GM06990 (cell line): ENCODE results near the gene RTCB.

Experiments used
- DNase-seq: peaks from one replicate; pipeline ENCODE4 v3.0.0-alpha.2; 2011; ENCODE audit not compliant: insufficient read length; ENCODE audit errors: extremely low read depth
- H3K27me3 ChIP-seq: replicated peaks from 2 replicates; pipeline ENCODE4 v1.6.0; 2011; ENCODE audit warnings: low read length; ENCODE audit not compliant: control insufficient read depth, insufficient read depth
- H3K36me3 ChIP-seq: 2 replicates; pipeline ENCODE4 v1.5.1; 2011; ENCODE audit warnings: low read length; ENCODE audit not compliant: control insufficient read depth, insufficient read depth
- H3K4me3 ChIP-seq: replicated peaks from 2 replicates; pipeline ENCODE4 v1.5.1; 2011; ENCODE audit warnings: low read depth, mild to moderate bottlenecking, control low read depth, low read length
- TF ChIP-seq, protein P1 (sequence below): IDR thresholded peaks from 2 replicates; pipeline ENCODE4 v1.5.1; 2011; ENCODE audit warnings: low read length, control low read depth, mild to moderate bottlenecking, inconsistent platforms; ENCODE audit not compliant: insufficient read depth, poor library complexity, severe bottlenecking

The RTCB gene

DNA sequence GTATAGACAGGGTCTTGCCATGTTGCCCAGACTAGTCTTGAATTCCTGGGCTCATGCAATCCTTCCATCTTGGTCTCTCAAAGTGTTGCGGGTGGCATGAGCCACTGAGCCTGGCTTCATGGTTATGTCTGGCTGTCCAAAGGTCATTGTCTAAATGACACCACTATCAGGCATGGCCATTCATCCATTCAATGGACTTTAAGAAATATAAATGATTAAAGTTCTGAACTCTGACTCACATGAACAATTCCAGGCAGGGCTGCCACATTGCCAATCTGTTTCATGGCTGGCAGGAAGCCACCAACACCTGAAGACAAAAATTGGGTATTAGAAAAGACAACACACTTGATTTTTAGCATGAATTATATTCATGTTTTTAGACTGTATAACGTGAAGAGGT is 4.1 kb downstream of the RTCB start:
- TF ChIP-seq, protein P1, sequence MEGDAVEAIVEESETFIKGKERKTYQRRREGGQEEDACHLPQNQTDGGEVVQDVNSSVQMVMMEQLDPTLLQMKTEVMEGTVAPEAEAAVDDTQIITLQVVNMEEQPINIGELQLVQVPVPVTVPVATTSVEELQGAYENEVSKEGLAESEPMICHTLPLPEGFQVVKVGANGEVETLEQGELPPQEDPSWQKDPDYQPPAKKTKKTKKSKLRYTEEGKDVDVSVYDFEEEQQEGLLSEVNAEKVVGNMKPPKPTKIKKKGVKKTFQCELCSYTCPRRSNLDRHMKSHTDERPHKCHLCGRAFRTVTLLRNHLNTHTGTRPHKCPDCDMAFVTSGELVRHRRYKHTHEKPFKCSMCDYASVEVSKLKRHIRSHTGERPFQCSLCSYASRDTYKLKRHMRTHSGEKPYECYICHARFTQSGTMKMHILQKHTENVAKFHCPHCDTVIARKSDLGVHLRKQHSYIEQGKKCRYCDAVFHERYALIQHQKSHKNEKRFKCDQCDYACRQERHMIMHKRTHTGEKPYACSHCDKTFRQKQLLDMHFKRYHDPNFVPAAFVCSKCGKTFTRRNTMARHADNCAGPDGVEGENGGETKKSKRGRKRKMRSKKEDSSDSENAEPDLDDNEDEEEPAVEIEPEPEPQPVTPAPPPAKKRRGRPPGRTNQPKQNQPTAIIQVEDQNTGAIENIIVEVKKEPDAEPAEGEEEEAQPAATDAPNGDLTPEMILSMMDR: no peak

DNA sequence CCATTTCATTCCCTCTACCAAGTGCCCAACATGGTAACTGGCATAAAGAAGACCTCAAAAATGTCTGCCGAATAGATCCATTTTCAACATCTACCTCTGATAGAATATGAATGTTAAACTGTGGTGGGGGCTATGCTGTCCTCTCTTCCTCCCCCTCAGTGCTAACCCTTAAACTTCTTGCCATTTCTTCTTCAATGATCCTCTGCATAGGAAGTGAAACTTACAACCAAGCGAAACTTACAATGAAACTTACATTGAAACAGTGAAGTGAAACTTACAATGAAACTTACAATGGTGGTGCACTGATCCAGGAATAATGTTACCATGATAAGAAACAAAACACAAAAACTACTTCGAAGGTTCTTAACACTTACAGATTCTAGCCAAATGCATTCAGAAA is 4.7 kb downstream of the RTCB start:
- DNase-seq: peak; percentile 45
- H3K4me3 ChIP-seq: no peak overlapping the region
- H3K27me3 ChIP-seq: no peaks in the 10 kb centered on the region
- peaks cover 4% of the 10 kb centered on the region for H3K36me3 ChIP-seq
- TF ChIP-seq, protein P1: no peak

More for the DNA sequence above, 4.1 kb downstream of the RTCB start:
- DNase-seq: no peak
- Histone ChIP-seq H3K36me3 (peaks cover 4% of the 10 kb centered on the region), H3K4me3 (no peak overlapping the region), H3K27me3 (no peaks in the 10 kb centered on the region)

GRCh38 chr22:32404021-32404420 is 8.0 kb downstream of the RTCB start:
- Histone ChIP-seq H3K36me3 (peaks cover 11% of the 10 kb centered on the region), H3K27me3 (no peaks in the 10 kb centered on the region)

DNA sequence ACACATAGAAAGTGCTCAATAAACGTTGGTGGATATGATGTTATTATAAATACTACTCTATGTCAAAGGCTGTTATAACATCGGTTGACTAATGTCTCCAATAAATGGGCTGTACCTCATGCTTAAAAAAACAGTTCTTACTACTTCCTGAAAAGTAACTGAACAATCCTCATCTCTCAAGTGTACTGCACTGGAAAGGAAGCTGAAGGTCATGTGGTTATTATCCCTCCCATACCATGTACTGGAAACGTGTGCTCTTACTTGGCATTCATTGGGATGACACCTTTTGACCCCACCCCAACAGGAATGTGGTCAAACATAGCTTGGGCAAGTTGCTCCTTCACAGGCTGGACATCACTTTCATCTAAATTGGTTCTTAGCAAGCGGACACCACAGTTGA is 10.6 kb downstream of the RTCB start:
- H3K36me3 ChIP-seq: peaks cover 14% of the 10 kb centered on the region
- TF ChIP-seq, protein P1: no peak
- no peak overlapping the region for H3K4me3 ChIP-seq
- DNase-seq: no peak
- H3K27me3 ChIP-seq: no peaks in the 10 kb centered on the region

More at GRCh38 chr22:32404021-32404420, 8.0 kb downstream of the RTCB start:
- TF ChIP-seq, protein P1: no peak
- no peak overlapping the region for H3K4me3 ChIP-seq
- DNase-seq: no peak

GRCh38 chr22:32396746-32397145 is 15.3 kb downstream of the RTCB start:
- no peaks in the 10 kb centered on the region for H3K27me3 ChIP-seq
- peaks cover 30% of the 10 kb centered on the region for H3K36me3 ChIP-seq
- DNase-seq: no peak
- H3K4me3 ChIP-seq: no peak overlapping the region
- TF ChIP-seq, protein P1: no peak

GRCh38 chr22:32396255-32396654 is 15.8 kb downstream of the RTCB start:
- no peak for DNase-seq
- peaks cover 28% of the 10 kb centered on the region for H3K36me3 ChIP-seq
- TF ChIP-seq, protein P1: no peak
- no peak overlapping the region for H3K4me3 ChIP-seq
- no peaks in the 10 kb centered on the region for H3K27me3 ChIP-seq
